Epidermal melanocyte (primary cell): ENCODE results near the gene SLC25A20.

ENCODE experiments used
- DNase-seq: peaks from one replicate; pipeline ENCODE4 v3.0.0; 2011; ENCODE audit warnings: low spot score; ENCODE audit not compliant: insufficient read length

Gene SLC25A20

DNA sequence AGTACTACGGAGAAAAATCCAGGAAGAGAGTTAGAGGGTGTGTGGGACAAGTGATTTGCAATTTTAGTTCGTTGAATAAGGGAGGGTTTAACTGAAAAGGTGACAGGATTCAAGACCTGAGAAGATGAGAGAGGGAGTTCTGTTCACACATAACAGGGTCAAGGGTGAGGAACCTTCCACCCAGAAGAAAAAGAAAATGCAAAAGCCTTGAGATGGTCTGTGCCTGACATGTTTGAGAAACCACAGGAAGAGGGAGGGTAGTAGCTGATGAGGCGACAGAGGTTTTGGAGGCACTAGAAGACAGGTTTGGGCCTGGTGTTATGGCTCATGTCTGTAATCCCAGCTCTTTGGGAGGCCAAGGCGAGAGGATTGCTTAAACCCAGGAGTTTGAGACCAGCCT, 591 bp upstream of the SLC25A20 start:
- no peak for DNase-seq

GRCh38 chr3:48897460-48898376, 964 bp downstream of the SLC25A20 start:
- no peak for DNase-seq

- no peak for DNase-seq
These were observed 1.7 kb downstream of the SLC25A20 start for GRCh38 chr3:48896936-48897335.

GRCh38 chr3:48894516-48894915, 4.2 kb downstream of the SLC25A20 start:
- DNase-seq, result no peak

DNA sequence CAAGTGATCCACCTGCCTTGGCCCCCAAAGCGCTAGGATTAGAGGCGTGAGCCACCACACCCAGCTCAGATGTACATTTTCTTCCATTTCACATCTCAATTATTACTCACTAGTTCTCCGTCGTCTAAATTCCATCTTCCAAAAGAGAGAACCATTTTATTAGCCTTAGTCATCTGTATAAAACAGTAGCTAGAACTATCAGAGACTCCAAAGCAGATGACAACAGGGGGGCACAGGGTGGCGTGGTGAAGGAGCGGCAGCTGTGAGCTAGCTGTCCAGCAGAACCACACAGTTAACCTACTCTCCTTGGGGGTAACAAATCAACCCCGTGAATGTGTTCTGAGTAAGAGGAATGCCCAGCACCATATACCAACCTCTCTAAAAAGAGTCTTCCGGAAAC, 7.1 kb downstream of the SLC25A20 start:
- no peak for DNase-seq

- no peak for DNase-seq
These were observed 12.9 kb downstream of the SLC25A20 start for GRCh38 chr3:48885753-48886152.

- DNase-seq, result no peak
These were observed 17.0 kb downstream of the SLC25A20 start for GRCh38 chr3:48881652-48882114.

DNA sequence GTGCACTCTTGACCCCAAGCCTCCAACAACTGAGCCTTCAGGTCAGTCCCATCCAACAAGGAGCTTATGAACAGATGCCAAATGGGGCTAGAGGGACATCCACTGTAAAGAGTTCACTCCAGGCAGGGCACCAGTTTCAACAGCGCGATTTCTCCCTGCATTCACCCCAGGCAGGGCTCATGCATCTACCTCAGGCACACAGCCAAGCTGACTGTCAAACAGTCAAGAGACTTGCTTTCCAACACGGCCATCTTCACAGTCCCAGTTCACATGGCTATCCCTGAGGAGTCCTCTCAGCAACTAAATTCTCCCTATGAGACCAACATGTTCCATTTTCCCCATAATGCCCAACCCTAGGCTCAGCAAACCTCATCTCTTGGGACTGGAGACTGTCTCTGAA, 17.7 kb downstream of the SLC25A20 start:
- DNase-seq, result no peak

DNA sequence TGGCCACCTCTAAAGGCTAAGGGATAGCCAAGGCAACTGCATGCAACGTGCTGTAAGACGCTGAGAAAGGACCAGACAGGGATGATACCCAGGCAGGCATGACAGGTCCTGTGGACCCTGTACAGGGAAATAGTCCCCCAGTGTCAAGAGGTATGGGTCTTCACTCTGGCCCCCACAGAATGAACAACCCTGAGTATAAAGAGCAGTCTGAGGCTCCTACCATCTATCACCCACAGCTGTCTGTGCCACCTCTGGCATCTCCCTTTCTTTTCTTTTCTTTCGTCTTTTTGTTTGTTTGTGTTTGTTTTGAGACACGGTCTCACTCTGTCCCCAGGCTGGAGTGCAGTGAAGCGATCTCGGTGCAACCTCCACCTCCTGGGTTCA, 18.7 kb downstream of the SLC25A20 start:
- no peak for DNase-seq

GRCh38 chr3:48879307-48879993, 19.2 kb downstream of the SLC25A20 start:
- DNase-seq, result no peak

DNA sequence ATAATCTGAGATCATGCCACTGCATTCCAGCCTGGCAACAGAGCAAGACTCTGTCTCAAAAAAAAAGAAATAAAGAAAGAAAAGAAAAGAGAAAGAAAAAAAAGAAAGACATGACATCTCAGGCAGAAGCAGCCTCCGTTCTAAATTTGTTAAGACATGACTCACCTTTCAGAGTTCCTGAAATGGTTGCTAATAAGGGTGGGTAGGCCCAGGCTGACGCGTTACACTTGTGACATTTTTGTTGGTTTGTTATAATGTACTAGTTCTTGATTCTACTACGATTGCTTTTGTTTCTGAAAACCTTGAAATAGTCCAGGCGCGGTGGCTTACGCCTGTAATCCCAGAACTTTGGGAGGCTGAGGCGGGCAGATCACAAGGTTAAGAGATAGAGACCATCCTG, 21.0 kb downstream of the SLC25A20 start:
- DNase-seq, result no peak

GRCh38 chr3:48863122-48863521, 35.6 kb downstream of the SLC25A20 start:
- no peak for DNase-seq

- DNase-seq, result no peak
These were observed 39.5 kb downstream of the SLC25A20 start for GRCh38 chr3:48859206-48859605.

- DNase-seq, result no peak
These were observed 40.0 kb downstream of the SLC25A20 start for GRCh38 chr3:48858709-48859108.

GRCh38 chr3:48857641-48858040, 41.0 kb downstream of the SLC25A20 start:
- no peak for DNase-seq

DNA sequence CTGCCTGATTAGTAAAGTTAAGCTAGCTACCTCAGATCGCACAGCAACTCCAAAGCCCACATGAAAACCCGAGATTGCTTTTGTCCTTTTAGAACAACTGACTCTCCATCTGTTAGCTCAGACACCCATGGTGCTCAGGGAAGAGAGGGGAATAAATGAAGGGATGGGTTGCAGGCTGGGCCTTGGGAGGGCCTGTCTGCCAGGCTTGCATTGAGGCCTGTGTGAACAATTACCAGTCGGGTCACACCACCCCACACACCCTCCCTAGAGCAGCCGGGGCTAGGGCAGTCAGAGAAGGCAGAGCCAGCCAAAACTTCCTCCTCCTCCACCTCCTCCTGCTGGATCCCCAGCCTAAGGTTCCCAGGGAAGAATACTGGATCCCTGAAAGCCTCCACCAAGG, 42.2 kb downstream of the SLC25A20 start:
- no peak for DNase-seq

DNA sequence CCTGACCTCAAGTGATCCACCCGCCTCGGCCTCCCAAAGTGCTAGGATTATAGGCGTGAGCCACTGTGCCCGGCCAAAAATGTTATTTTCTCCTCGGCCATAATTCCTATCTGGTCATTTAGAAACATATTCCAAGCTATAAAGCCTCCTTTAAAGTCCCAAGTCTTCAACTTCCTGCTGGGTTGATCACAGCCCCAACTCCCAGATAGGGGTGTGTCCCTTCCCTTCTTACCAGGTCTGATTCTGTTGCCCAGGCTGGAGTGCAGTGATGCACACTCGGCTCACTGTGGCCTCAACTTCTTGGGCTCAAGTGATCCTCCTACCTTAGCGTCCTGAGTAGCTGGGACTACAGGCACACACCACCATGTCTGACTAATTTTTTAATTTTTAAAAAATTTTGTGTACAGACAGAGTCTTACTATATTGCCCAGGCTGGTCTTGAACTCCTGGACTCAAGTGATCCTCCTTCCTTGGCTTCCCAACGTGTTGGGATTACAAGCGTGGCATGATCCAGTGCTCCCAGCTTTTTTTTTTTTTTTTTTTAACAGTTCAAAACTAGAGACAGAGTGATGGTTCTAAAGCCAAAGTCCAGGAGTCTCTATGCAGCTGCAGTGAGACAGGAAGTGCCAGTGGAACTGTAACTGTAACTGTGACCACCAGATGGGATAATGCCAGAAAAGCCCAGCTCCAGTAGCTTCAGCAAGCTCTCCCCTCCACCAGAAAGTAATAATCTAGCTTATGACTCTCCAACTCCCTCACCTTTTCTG, 42.8 kb downstream of the SLC25A20 start:
- no peak for DNase-seq

DNA sequence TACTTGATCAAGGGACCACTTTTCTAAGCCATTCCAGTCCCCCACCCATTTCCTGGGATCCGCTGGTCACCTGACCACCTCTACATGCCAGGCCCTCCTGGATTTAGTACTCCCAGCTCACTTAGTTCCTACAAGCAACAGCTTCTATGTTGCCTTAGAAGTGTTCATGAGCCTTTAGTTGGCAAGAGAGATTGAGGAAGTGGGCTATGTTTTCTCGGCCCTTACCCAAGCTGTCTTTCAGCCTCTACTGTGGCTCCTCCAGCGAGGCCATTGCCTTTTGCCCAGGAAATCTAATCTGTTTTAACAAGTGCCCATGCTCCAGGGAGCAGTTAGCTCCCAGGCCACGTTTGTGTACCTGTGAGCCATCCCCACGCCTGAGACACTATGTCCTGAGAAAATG, 46.5 kb downstream of the SLC25A20 start:
- DNase-seq, result no peak

GRCh38 chr3:48851407-48851806, 47.3 kb downstream of the SLC25A20 start:
- DNase-seq, result no peak

GRCh38 chr3:48848816-48849515, 49.7 kb downstream of the SLC25A20 start:
- DNase-seq, result no peak
